H9 (cell line): Measurements from ENCODE around the gene C2orf15. TPM values are rescaled to one million over a fixed set of nuclear protein-coding genes. Genes with fewer than 3 reads are reported as not detected.

Experiments
- DNase-seq: peaks from one replicate; pipeline ENCODE4 v3.0.0-alpha.2; 2017
- H2AFZ ChIP-seq: one replicate; pipeline ENCODE4 v1.6.1; 2013; ENCODE audit warnings: mild to moderate bottlenecking, low read length, control low read depth, moderate library complexity
- H2AK5ac ChIP-seq: 2 replicates; pipeline ENCODE4 v1.6.1; 2013; ENCODE audit warnings: low read length, control low read depth, mixed read lengths; ENCODE audit not compliant: insufficient read length
- H2BK120ac ChIP-seq: one replicate; pipeline ENCODE4 v1.6.1; 2013; ENCODE audit warnings: low read depth, mild to moderate bottlenecking, low read length, control low read depth, inconsistent platforms; ENCODE audit not compliant: poor library complexity, severe bottlenecking
- H2BK12ac ChIP-seq: 2 replicates; pipeline ENCODE4 v1.6.1; 2013; ENCODE audit warnings: low read length, control low read depth, mixed read lengths, low read depth; ENCODE audit not compliant: insufficient read length
- H2BK15ac ChIP-seq: 2 replicates; pipeline ENCODE4 v1.6.1; 2013; ENCODE audit warnings: low read depth, low read length, control low read depth
- H2BK20ac ChIP-seq: one replicate; pipeline ENCODE4 v1.6.1; 2013; ENCODE audit warnings: low read depth, mild to moderate bottlenecking, low read length, control low read depth, inconsistent platforms; ENCODE audit not compliant: poor library complexity, severe bottlenecking
- H2BK5ac ChIP-seq: 2 replicates; pipeline ENCODE4 v1.6.1; 2013; ENCODE audit warnings: low read length, control low read depth, mixed read lengths; ENCODE audit not compliant: insufficient read length
- H3K14ac ChIP-seq: 2 replicates; pipeline ENCODE4 v1.6.1; 2013; ENCODE audit warnings: low read length, control low read depth; ENCODE audit not compliant: insufficient read depth
- H3K18ac ChIP-seq: 2 replicates; pipeline ENCODE4 v1.6.1; 2013; ENCODE audit warnings: low read depth, mild to moderate bottlenecking, mixed read lengths, low read length, control low read depth; ENCODE audit not compliant: insufficient read length
- H3K23ac ChIP-seq: 2 replicates; pipeline ENCODE4 v1.6.1; 2013; ENCODE audit warnings: low read length, control low read depth, mixed read lengths, low read depth; ENCODE audit not compliant: insufficient read length
- H3K23me2 ChIP-seq: 2 replicates; pipeline ENCODE4 v1.6.1; 2013; ENCODE audit warnings: low read depth, mild to moderate bottlenecking, mixed read lengths, low read length, control low read depth; ENCODE audit not compliant: insufficient read length, poor library complexity, severe bottlenecking
- H3K27ac ChIP-seq: 2 replicates; pipeline ENCODE4 v1.5.1; 2013; ENCODE audit warnings: low read length, control low read depth, mixed read lengths, low read depth; ENCODE audit not compliant: insufficient read length
- H3K27me3 ChIP-seq: 2 replicates; pipeline ENCODE4 v1.6.1; 2013; ENCODE audit warnings: low read length, control low read depth, inconsistent platforms; ENCODE audit not compliant: insufficient read depth
- H3K4ac ChIP-seq: 2 replicates; pipeline ENCODE4 v1.6.1; 2013; ENCODE audit warnings: low read depth, mild to moderate bottlenecking, control low read depth, inconsistent platforms, low read length, moderate library complexity
- H3K4me1 ChIP-seq: 2 replicates; pipeline ENCODE4 v1.6.1; 2013; ENCODE audit warnings: low read length, control low read depth, inconsistent platforms; ENCODE audit not compliant: insufficient read depth
- H3K4me2 ChIP-seq: 2 replicates; pipeline ENCODE4 v1.6.1; 2013; ENCODE audit warnings: low read length, control low read depth, mixed read lengths; ENCODE audit not compliant: insufficient read length, insufficient read depth
- H3K56ac ChIP-seq: 2 replicates; pipeline ENCODE4 v1.6.1; 2013; ENCODE audit warnings: low read depth, mild to moderate bottlenecking, mixed read lengths, low read length, control low read depth; ENCODE audit not compliant: insufficient read length
- H3K79me1 ChIP-seq: 2 replicates; pipeline ENCODE4 v1.6.1; 2013; ENCODE audit warnings: low read depth, mild to moderate bottlenecking, moderate library complexity, low read length, control low read depth, inconsistent platforms; ENCODE audit not compliant: insufficient read depth, poor library complexity, severe bottlenecking
- H3K79me2 ChIP-seq: 2 replicates; pipeline ENCODE4 v1.6.1; 2013; ENCODE audit warnings: low read length, control low read depth, inconsistent platforms; ENCODE audit not compliant: insufficient read depth
- H3K9ac ChIP-seq: 2 replicates; pipeline ENCODE4 v1.6.1; 2013; ENCODE audit warnings: low read length, control low read depth, mixed read lengths; ENCODE audit not compliant: insufficient read length; ENCODE audit errors: extremely low read depth
- H3K9me3 ChIP-seq: one replicate; pipeline ENCODE4 v1.6.1; 2013; ENCODE audit warnings: low read depth, low read length, inconsistent platforms; ENCODE audit not compliant: control insufficient read depth
- H3T11ph ChIP-seq: one replicate; pipeline ENCODE4 v1.6.1; 2013; ENCODE audit warnings: mild to moderate bottlenecking, low read length, control low read depth, inconsistent platforms
- H4K20me1 ChIP-seq: one replicate; pipeline ENCODE4 v1.6.1; 2013; ENCODE audit not compliant: control insufficient read depth, insufficient read length, insufficient read depth
- H4K5ac ChIP-seq: 2 replicates; pipeline ENCODE4 v1.6.1; 2013; ENCODE audit warnings: low read depth, mild to moderate bottlenecking, mixed read lengths, low read length, control low read depth; ENCODE audit not compliant: insufficient read length
- H4K8ac ChIP-seq: replicated peaks from 2 replicates; pipeline ENCODE4 v1.6.1; 2013; ENCODE audit warnings: low read length, control low read depth, mixed read lengths, low read depth; ENCODE audit not compliant: insufficient read length
- H4K91ac ChIP-seq: 2 replicates; pipeline ENCODE4 v1.6.1; 2013; ENCODE audit warnings: low read depth, mild to moderate bottlenecking, moderate library complexity, mixed read lengths, low read length, control low read depth; ENCODE audit not compliant: insufficient read length
- H3K27ac Mint-ChIP-seq, 3 experiments: 2 replicates in 2 of 3; 3 replicates in 1 of 3; pipeline ENCODE4 v1.8.0; 2020 to 2021; ENCODE audit warnings: mixed read lengths in 3 of 3, mild to moderate bottlenecking in 1 of 3, moderate library complexity in 1 of 3
- H3K27me3 Mint-ChIP-seq: 2 replicates; pipeline ENCODE4 v1.8.0; 2021; ENCODE audit warnings: low read depth, mild to moderate bottlenecking, moderate library complexity, mixed read lengths
- H3K36me3 Mint-ChIP-seq, 3 experiments: 2 replicates in 2 of 3; 3 replicates in 1 of 3; pipeline ENCODE4 v1.8.0; 2020 to 2021; ENCODE audit warnings: low read depth in 3 of 3, mixed read lengths in 3 of 3; ENCODE audit not compliant: insufficient read depth in 1 of 3
- H3K4me1 Mint-ChIP-seq, 2 experiments: 2 replicates each; pipeline ENCODE4 v1.8.0; 2020; ENCODE audit warnings: mixed read lengths in 2 of 2
- H3K4me3 Mint-ChIP-seq, 2 experiments: 2 replicates in 1 of 2; 3 replicates in 1 of 2; pipeline ENCODE4 v1.8.0; 2020 to 2021; ENCODE audit warnings: mild to moderate bottlenecking in 2 of 2, mixed read lengths in 2 of 2, moderate library complexity in 1 of 2
- H3K9me3 Mint-ChIP-seq, 2 experiments: 2 replicates in 1 of 2; 3 replicates in 1 of 2; pipeline ENCODE4 v1.8.0; 2020; ENCODE audit warnings: mild to moderate bottlenecking in 2 of 2, mixed read lengths in 2 of 2, moderate library complexity in 1 of 2
- CTCF ChIP-seq: fragments of 200-600 bp; sonication (generic); conservative IDR thresholded peaks from 3 replicates; pipeline ENCODE4 v1.8.0; 2021; ENCODE audit warnings: antibody characterized with exemption, mild to moderate bottlenecking
- WGBS: extraction: QIAGEN DNeasy Blood & Tissue Kit; methylation state at CpG from one replicate; pipeline ENCODE4 v1.1.7; 2013; ENCODE audit warnings: missing lambda C conversion rate, low lambda C conversion rate, mixed read lengths; ENCODE audit not compliant: insufficient read length; ENCODE audit errors: extremely low coverage; 5-methylcytosine and 5-hydroxymethylcytosine counted together
- total RNA-seq: library from RNA; stranded (reverse); gene quantifications from 2 replicates; pipeline ENCODE4 v1.2.1, GENCODE V29; 2021

Gene C2orf15
- total RNA-seq, 1 experiment from 2014 or later, result 6.2 TPM

GRCh38 chr2:99111945-99112344 lies 29.6 kb upstream of the C2orf15 start:
- Histone ChIP-seq H4K20me1 (no peaks in the 10 kb centered on the region), H2AK5ac (no peak overlapping the region), H3K9me3 (no peaks in the 10 kb centered on the region), H3K4me1 (no peaks in the 10 kb centered on the region), H3K79me1 (no peaks in the 10 kb centered on the region), H3K9ac (no peak overlapping the region), H3K79me2 (no peaks in the 10 kb centered on the region), H2BK15ac (no peak overlapping the region), H3K56ac (no peak overlapping the region), H4K91ac (no peak overlapping the region), H2BK5ac (no peak overlapping the region), H2BK12ac (no peak overlapping the region), H3K4ac (no peak overlapping the region), H2AFZ (no peak overlapping the region), H3K27me3 (no peaks in the 10 kb centered on the region), H3T11ph (no peak overlapping the region), H2BK20ac (no peak overlapping the region), H3K27ac (no peak overlapping the region), H3K14ac (no peak overlapping the region), H3K23ac (no peak overlapping the region), H3K18ac (no peak overlapping the region), H4K8ac (no peak overlapping the region), H2BK120ac (no peak overlapping the region), H3K4me2 (no peak overlapping the region), H4K5ac (no peak overlapping the region), H3K23me2 (no peaks in the 10 kb centered on the region)
- peaks cover 2% of the 10 kb centered on the region in 2 experiments; a peak in 3 of 4 replicates for H3K4me1 Mint-ChIP-seq
- H3K36me3 Mint-ChIP-seq, result no peaks in the 10 kb centered on the region
- no CpG with 5 or more reads among the region's 1 CpG for WGBS
- no peak for DNase-seq
- no peaks in the 10 kb centered on the region for H3K9me3 Mint-ChIP-seq
- TF ChIP-seq CTCF, result no peak
- no peak overlapping the region for H3K4me3 Mint-ChIP-seq
- H3K27ac Mint-ChIP-seq, result no peak overlapping the region; a peak in 1 of 7 replicates
- no peaks in the 10 kb centered on the region for H3K27me3 Mint-ChIP-seq
